ENCODE data around the gene RBMS2.

- TF ChIP-seq FOXM1 (IDR thresholded peaks at IDR 0.05; ENCODE audit: borderline replicate concordance, low read depth) (no peak), NFIC (IDR thresholded peaks at IDR 0.05) (no peak), TCF12 (IDR thresholded peaks at IDR 0.05; ENCODE audit: low read depth) (no peak), EP300 (IDR thresholded peaks at IDR 0.05; ENCODE audit: borderline replicate concordance) (no peak), TAF1 (IDR thresholded peaks at IDR 0.05; ENCODE audit: low read depth) (no peak), REST (IDR thresholded peaks at IDR 0.05; ENCODE audit: low read depth) (no peak), RAD21 (IDR thresholded peaks at IDR 0.05; ENCODE audit: low read depth) (no peak)
Observed at GRCh38 chr12:56591126-56591525, 69.5 kb downstream of the RBMS2 start.

Data from Ishikawa (cell line).